ENCODE results near the gene LRMDA.

LRMDA gene

DNA sequence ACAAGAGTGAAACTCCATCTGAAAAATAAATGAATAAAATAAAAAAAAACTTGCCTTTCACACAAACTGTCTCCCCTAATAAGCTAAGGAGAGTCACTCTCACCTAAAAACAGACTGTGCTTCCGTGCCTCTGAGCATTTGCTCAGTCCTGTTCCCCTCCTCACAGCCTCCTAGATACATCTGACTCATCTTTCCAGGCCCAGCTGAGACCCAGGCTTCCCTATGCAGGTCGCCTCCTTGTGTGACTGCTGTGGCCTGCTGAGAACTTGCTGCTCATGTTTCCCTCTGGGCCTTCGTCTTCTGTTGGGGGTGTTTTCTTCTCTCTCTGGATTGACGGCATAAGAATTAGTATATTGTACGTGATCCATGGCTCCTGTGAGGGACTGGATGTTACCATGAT, 777.7 kb downstream of the LRMDA start:
- DNase-seq (ENCODE audit: low spot score): no peak

DNA sequence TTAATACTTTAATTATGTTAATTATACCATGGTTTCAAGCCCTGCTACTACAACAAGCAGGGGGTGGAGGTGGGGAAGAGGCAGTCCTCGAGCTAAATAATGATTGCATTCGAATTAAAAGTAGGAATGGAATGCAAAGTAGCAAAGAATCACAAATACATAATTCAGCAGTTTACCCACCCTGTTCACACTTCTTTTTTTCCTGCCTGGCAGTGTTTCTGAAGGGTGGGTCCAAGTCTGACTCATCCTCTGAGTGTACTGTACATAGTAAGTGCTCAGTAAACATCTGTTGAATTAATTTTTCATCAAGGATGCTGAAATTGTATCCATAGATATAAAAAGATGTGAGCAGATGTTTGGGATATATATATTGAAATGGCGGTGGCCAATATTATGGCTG, 778.8 kb downstream of the LRMDA start:
- no peak for DNase-seq (ENCODE audit: low spot score)

DNA sequence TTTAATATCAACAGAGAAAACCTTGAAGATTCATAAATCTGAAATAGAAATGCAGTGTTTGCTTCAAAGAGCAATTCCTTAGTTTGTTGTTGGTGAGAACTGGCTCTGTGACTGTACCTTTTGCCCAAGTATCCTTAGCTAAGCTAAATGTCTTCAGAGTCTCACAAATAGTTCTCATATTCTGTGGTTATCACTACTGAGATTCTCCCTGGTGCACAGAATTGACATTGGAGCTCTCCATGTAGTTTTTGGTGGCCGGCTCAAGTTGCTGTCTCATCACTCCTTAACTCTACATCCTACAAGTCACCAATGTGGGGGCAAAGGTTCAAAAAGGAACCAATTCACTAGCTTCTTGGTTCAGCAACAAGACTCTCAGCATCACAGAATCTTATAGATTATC, 780.3 kb downstream of the LRMDA start:
- no peak for DNase-seq (ENCODE audit: low spot score)

GRCh38 chr10:76213876-76214275, 782.5 kb downstream of the LRMDA start:
- DNase-seq (ENCODE audit: low spot score): no peak

DNA sequence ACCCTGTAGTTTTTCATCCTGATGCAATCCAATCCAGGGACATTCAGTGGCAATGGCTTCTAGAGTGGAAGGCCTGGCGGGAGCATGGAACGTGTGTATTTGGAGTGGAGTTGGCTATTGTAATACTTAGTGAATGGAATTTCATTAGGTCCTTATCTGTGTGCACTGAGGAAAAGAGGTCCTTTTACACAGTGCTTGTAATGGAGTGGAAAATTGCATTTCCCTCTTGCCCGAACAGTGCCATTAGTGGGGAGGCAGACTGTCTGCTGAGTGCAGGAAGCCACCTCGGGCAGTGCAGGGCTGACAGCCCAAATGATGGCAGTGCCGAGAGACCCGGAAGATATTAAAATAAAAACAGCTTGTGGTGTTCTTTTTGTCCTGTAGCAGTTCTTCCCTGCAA, 786.6 kb downstream of the LRMDA start:
- no peak for DNase-seq (ENCODE audit: low spot score)

DNA sequence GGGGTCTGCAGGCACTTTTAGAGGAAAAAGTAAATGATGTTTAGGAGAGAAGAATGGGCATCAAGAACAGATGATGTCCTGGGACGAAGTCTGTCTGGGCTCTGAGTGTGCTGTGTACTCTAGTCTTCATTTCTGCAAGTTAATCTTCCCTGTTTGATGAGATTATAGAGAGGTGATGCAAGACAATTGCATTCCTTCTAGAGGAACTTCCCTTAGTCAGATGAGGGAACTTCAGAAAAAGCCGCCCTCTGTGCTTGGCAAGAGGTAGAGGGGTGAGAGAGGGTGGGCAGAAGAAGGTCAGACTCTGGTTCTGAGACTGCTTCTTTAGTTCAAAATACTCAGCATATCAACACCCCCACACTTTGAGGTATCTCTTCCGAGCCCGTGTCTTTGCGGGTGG, 797.9 kb downstream of the LRMDA start:
- no peak for DNase-seq (ENCODE audit: low spot score)

GRCh38 chr10:76230921-76231285, 799.5 kb downstream of the LRMDA start:
- DNase-seq (ENCODE audit: low spot score): no peak

DNA sequence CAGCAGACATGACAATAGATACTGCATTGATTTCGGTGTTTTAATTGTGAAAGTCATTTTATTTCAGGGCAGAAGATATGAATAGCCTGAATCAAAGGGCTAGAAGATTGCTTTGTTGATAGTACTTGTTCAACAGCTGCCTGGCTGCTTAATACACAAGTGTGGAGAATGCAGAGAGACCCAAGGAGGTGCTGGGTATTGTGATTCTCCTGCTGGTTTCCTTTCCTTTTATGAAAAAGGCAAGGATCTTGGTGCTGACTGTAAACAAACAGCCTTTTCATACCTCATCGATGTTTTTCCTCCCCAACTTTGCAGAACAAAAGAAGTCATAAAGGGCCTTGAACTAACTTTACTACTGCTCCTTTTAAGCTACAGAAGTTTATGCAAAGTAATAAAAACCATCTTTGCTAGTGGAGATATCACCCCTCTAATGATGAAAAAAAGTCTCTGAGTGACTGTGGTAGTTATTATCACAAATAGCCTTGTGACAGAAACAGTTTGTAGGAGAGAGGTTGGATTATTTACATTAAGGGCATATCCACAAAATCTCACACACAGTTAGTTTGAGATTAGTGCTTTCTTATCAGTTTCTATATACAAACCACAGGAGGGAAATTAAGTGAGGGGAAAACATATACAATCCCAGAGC, 800.0 kb downstream of the LRMDA start:
- no peak for DNase-seq (ENCODE audit: low spot score)

- DNase-seq (ENCODE audit: low spot score): no peak
Observed at GRCh38 chr10:76234499-76235226, 803.2 kb downstream of the LRMDA start.

DNA sequence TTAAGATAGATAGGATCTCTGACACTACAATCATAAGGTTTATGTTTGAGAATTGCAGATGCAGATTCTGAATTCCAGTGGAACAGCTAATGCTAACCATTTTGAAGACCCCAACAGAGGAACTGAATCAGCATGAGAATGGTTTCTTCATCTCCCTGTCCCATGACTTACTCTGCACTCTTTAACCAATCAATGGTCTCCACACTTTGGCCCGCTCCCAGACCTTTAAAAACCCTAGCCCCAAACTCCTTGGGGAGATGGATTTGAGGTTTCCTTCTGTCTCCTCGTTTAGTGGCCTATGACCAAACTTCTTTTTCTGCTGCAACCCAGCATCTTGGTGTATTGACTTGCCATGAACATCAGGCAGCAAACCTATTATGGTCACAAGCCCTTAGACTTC, 804.9 kb downstream of the LRMDA start:
- no peak for DNase-seq (ENCODE audit: low spot score)

DNA sequence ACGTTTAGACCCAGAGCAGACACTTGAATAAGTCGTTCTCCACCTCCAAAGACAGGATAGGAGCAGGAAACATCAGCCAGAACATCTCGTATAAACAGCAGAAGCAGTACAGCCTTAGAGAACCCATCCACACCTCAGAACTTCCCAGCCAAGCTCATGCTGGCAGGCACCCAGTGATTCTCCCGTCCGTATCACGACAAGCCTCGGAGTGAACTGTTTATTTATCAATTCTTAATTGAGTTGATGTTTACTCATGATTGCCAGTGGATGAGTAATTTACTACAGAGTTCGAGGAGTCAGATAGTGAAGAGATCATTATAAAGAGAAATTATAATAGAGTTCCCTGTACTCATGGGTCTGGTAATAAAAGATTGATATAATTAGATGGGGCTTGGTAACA, 811.5 kb downstream of the LRMDA start:
- no peak for DNase-seq (ENCODE audit: low spot score)

DNA sequence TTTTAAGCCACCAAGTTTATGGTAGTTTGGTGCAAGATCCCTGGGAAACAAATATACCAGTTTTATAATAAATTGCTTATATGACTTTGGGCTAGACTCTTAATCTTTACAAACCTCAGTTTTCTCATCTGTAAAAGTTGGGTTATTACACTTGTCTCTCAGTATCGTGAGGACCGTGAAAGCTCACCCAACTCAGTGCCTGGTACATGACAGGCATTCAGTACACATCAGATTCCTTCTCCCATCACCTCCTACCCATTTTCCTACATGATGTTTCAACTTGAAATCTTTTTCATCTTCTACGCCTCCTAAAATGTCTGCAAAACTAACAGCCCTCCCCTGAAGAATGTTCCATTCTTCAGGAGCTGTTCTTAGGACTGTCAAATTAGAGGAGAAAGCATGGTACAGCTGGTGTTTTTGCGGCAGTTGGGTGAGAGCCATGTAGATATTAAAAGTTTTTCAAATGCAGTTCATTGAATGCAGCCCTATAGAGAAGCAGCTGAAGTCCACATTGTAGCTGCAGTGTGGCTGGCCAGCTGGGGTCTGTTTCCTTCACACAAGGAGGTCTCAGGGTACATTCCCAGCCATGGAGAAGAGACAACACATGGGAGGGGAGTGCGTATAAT, 812.8 kb downstream of the LRMDA start:
- no peak for DNase-seq (ENCODE audit: low spot score)

DNA sequence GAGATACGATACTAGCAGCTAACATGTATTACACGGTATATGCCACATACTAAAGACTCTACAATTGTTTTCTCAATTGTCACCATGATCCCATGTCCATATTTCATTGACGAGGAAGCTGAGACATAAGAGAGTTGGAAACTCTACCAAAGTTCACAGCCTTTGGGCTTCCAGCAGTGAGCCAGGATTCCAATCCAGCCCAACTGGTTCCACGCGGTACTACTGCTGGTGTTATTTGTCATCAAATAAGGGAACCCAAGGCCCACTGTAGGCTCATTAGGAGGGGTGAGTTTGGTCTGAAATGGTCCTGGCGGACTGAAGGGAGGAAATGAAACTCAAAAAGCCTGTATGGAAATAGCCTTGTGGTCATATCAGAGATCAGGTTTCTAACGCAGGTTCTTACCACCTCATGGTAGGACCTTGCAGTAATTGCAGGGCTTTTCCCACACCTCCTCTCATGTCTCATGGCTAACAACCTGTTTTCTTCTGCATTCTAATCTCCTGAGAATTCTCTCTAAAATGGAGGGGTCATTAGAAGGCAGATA, 814.6 kb downstream of the LRMDA start:
- no peak for DNase-seq (ENCODE audit: low spot score)

- no peak for DNase-seq (ENCODE audit: low spot score)
Observed at GRCh38 chr10:76248649-76249200, 817.3 kb downstream of the LRMDA start.

DNA sequence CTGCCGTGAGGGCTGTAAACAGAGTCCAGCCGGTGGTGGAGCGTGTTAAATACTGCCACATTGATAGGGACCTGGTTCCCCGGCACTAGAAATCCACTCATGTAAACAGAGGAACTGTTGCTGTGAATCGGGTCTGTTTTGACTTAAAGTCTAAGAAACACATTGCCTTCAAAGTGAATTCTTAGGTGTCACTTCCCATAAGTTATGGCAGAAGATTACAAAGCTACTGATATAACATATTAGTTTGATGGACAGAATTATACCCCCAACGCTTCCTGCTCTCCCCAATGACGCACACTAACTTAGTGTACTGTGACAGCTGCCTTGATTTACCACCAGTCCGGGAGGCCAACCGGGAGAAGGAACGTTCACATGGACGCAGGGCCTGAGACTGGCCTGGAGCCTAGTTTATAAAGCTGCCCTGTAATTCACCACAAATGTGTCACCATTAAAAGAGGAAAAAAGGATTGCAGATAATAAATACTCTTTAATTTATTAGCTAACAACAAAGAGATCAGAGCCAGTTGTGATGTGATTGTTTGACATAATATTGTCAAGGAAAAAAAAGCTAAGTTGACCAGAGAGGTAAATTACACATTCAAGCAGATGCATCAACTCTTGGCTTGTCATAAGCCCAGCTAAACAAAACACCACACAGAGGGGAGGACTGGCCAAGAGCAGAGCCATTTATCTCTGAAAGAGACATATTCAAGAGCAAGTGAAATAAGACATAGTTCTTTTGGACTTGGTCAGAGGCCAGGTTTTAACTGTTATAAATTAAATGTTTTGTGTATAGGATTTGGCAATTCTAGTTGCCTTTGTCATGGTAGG, 820.6 kb downstream of the LRMDA start:
- DNase-seq (ENCODE audit: low spot score): no peak

DNA sequence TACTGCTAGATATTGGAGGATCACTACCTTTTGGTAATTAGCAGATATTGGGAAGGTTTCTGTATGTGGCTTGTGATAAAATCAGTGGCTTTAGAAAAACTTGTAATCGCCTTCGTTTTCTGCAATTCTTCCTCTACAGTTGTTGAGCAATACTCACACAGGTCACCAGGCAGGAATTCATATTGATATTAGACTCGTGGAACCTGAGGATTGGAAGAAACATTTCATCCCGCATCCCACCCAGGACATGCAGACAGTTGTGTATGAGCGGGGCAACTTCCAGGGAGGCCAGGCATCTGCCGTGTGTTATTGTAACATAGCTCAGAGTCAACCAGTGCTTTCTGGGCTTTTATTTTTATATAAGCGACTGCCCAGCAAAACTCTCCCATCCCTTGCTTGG, 821.3 kb downstream of the LRMDA start:
- no peak for DNase-seq (ENCODE audit: low spot score)

DNA sequence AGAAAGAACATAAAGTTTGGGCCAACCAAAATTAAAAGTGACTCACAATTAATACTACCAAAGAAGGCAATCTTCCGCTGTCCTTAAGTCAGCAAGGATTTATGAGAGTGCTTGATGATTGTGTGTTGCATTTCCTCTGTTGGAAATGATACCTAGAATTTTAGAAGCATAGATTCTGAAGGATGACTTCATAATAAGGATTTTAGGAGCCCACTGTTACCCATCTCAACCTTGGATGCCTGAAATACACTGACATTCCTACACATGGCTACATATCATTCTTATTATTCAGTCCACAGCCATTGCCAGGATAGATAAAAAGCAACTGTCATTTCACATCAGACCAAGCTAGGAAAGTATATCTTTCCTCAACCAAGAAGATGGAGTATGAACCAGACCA, 823.8 kb downstream of the LRMDA start:
- DNase-seq (ENCODE audit: low spot score): no peak

- no peak for DNase-seq (ENCODE audit: low spot score)
Observed at GRCh38 chr10:76257816-76258215, 826.4 kb downstream of the LRMDA start.

DNA sequence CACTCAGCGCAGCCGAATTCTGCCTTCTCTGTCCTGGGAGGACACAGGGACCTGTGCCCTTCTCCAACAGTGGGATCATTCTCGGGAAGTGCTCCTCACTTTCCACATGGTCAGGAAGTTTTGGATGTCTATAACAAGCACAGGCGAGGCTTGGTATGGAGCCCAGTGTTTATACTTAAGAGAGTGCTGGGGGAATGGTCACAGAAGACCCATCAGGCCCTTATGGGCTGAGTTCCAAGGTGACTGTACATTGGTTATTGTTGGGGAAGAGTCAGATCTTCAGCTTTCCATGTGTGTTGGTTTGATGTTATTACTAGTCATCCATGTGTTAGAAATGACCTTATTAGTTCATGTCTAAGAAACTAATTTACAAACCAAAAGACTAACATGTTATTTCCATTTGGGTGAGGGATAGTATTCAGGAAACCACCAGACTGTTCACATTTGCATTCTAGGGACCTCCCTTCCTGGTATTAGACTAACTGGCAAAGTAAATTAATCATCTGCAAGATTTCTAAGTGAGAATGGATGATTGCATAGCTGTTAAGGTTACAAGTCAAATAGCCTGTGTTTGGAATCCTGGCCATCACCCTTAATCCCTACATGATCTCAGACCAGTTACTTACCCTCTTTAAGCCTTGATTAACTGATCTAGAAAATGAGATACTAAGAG, 834.2 kb downstream of the LRMDA start:
- DNase-seq (ENCODE audit: low spot score): no peak

- no peak for DNase-seq (ENCODE audit: low spot score)
Observed at GRCh38 chr10:76268530-76268929, 837.1 kb downstream of the LRMDA start.

- no peak for DNase-seq (ENCODE audit: low spot score)
Observed at GRCh38 chr10:76268954-76269353, 837.5 kb downstream of the LRMDA start.

GRCh38 chr10:76270464-76270863, 839.0 kb downstream of the LRMDA start:
- no peak for DNase-seq (ENCODE audit: low spot score)
